HK-2 (cell line): ENCODE results near the gene NEURL1.

Experiments
- DNase-seq: peaks from one replicate; pipeline ENCODE4 v3.0.0-alpha.2; 2018; ENCODE audit not compliant: unreplicated experiment

The NEURL1 gene

DNA sequence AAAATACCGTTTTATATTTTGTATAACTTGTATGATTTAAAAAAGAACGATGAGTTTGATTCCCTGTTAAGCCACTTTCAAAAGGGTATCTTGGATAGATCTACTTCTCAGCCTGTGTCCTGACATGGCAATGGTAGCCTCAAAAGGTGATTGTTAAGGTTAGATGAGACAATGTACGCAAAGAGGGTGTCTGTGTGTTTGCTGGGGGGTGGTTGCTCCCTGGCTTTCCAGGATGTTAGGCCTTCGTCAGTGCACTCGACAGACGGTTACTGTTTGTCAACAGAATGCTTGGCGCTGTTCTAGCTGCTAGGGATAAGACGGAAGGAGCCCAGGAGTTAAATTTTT lies 90.3 kb downstream of the NEURL1 start:
- no peak for DNase-seq

DNA sequence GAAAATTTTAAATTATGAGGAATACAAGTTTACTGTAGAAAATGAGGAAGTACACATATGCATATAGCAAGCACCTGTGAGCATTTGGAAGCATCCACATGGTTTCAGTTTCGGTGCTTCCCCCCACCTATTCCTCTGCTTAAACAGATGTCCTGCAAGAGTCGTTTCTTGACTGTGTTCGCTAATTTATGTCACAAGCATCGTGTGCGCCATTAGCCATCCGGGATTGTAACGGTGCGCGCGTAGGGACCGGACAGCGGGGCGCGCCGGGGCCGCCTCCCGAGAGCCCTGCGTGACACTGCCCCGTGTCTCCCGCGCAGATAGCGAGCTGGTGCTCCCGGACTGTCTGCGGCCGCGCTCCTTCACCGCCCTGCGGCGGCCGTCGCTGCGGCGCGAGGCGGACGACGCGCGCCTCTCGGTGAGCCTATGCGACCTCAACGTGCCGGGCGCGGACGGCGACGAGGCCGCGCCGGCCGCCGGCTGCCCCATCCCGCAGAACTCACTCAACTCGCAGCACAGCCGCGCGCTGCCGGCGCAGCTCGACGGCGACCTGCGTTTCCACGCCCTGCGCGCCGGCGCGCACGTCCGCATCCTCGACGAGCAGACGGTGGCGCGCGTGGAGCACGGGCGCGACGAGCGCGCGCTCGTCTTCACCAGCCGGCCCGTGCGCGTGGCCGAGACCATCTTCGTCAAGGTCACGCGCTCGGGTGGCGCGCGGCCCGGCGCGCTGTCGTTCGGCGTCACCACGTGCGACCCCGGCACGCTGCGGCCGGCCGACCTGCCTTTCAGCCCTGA lies 90.9 kb downstream of the NEURL1 start:
- DNase-seq, result no peak

DNA sequence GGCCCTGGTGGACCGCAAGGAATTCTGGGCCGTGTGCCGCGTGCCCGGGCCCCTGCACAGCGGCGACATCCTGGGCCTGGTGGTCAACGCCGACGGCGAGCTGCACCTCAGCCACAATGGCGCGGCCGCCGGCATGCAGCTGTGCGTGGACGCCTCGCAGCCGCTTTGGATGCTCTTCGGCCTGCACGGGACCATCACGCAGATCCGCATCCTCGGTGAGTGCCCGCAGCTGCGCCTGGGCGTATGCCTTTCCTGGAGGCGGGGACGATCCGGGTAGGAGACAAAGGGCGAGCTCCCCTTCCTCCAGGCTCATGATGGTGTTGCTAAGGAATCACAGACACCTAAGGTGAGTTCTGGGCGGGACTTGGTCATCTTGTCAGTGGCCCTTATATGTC lies 91.5 kb downstream of the NEURL1 start:
- no peak for DNase-seq

DNA sequence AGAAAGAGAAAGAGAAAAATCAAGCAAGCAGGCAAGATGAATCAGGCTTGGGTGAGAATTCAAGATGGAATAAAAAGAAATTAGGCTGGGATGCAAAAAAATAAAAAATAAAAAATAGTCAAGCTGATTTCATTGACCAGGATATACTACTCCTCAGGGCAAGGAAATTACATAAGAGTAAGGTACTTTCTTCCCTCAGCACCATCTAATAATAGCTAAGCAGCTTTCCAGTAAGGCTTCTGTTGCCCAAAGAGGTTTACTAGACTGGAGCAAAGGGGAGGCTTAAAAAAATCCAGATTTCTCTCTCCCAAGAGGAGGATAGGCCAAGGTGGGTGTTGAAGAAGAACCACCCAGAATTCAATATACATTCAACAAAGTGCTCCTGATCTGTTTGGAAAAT lies 93.6 kb downstream of the NEURL1 start:
- DNase-seq, result no peak

DNA sequence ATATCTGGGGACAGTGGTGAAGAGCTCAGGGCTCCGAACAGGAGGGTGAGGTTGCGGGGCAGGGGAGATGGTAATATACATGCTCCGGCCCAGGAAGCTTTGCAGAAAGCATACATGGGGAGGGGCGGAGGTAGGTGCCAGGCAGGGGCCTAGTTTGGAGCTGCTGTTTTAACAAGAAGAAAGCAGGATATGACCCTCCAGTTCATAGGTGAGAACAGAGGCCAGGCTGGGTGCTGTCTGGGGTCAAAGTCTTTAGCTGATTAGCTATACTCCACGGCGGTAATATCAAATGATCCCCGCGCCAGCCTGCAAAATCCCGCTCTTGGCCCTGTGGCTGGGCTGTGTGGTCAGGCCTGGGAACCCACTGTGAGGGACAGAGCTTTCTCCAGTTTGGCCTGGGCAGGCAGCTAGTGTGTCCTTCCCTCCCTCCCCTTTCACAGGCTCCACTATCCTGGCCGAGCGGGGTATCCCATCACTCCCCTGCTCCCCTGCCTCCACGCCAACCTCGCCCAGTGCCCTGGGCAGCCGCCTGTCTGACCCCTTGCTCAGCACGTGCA lies 95.6 kb downstream of the NEURL1 start:
- no peak for DNase-seq

DNA sequence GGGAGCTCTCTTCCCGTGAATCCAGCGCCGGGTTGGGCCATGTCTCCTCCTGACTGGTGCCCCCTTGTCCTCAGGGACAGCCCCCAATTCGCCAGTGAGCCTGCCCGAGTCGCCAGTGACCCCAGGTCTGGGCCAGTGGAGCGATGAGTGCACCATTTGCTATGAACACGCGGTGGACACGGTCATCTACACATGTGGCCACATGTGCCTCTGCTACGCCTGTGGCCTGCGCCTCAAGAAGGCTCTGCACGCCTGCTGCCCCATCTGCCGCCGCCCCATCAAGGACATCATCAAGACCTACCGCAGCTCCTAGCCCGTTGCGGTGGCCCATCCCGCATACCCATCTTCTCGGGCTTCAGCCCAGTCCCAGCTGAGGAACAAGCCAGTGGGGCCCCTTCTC lies 96.6 kb downstream of the NEURL1 start:
- DNase-seq, result no peak

DNA sequence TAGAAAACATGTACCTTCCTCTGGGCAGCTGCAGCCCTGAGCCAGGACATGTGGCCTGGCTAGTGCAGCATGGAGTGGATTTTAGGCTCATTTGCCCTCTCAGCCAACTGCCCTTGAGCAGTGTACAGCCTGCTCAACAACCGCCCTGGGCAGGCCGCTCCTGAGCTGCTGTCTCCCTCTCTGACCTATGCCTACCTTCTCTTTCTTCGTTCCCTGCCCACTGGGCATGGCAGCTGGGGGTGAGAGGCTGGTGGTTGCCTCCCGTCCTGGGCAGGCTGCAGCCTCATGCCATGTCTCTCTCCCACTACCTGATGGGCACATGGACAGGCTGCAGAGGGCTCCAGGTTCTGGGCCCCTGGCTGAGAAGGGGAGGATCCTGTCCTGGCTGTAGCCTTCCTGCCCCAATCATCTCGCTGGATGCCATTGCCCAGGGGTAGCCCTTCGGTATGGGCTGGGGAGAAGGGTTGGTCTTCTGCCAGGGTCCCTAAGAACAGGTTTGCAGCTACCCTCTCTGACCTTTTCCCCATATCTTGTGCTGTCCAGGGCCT lies 97.3 kb downstream of the NEURL1 start:
- no peak for DNase-seq

DNA sequence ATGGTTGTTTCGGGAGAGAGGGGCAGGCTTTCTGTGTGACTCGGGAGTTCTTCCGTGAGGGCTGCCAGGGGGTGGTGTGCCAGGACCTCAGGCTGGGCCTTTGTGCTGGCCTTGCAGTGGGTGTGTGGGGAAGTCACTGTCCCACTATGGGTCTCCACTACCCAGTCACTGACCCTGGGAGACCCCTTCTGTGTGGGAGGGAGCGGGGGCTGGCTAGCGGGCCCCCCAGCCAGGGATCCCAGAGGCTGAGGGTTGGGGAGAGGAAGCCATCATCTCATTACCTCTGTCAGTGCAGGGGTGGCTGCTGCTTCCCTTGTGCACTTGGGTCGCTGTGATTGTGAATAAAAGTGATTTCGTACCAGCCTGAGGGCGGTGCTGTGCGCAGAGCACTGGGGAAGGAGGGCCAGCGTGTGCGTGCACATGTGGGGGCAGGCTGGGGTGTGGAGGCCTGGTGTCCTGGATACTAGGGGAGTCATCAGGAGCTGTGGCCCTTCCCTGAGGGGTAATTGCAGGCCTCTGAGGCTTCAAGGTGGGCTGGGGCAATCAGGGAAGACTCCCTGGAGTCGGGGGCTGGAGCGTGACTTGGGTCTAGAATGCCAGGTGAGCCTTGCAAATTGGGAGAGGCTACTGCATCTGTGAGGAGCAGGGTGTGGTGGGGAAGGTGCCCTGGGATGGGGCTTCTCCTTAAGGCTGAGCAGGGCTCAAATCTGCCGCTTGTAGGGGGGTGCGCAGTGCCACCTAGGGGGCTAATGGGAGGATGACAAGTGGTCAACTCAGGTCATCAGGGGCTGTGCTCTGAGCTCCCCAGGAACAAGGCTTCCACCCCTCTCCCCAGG lies 98.9 kb downstream of the NEURL1 start:
- peak; percentile 60 for DNase-seq

DNA sequence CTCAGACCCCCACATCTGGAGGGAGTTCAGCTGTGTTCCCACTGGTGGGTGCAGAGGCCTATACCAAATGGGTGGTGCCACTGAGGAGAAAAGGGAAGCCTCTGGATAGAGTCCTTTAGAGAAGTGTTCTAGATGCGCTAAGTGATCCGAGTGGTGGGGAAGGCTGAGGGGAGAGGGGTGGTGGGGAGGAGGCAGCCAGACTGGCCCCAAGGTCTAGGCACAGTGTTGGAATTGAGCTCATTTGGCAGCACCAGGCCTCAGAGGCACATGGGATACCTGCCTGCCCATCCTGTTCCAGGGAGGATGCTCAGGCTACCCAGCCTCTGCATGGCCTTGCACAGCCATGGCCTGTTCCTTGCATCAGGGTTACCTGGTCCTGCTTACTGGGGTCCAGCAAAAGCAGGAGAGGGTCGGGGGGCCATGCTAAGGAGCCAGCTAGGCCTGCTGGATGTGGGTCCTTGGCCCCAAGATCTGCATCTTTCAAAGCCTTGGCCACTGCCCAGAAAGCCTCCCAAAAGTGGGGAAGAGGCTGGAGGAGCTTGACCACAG lies 99.6 kb downstream of the NEURL1 start:
- no peak for DNase-seq

DNA sequence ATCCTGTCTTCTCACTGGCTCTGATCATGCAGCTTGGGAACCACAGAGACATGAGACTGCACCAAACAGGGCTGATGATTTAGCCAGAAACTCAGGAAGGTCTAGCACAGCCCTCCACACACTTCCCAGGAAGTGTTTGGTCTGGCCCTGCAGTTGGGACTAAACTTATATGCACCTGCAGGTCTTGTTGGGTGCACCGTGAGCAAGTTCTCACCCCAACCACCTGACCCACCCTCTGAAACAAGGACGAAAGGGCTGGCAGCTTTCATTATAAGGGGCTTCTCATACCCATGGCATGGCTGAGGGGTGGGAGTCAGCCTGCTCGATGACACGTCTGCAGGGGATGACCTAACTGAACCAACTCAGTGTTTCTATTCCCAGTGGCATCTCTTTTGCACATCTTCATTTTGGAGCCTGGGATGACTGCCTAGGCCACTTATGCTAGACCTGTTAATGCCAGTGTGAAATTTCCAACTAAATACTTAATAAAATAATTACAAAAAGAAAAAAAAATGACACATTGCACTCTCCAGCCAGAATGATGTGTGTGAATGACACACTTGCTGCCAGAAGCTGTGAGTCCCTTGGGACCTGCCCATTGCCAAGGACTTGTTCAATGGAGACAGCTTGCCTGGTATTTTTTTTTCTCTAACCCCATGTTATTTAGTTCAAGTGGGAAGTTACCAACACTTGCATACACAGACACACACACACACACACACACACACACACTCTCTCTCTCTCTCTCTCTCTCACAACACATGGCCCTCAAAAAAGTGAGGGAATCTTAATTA lies 102.6 kb downstream of the NEURL1 start:
- no peak for DNase-seq

DNA sequence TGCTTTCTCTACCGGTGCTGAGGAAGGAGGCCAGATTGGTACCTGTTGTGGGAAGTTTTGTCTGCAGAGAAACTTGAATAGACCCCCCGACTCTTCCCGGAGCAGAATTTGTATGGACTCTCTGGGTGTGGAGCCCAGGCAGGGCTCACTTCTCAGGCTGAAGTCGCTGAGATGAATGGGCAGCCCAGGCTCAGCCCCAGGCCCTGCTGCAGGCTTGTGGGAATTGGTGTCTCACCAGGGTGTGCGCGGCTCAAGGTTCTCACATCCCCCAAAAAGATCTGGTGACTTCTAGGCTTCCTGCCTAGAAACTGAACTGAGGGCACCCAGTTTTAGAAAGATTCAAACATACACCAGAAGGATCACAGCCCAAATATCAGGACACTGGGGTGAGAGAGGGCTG lies 103.5 kb downstream of the NEURL1 start:
- no peak for DNase-seq

DNA sequence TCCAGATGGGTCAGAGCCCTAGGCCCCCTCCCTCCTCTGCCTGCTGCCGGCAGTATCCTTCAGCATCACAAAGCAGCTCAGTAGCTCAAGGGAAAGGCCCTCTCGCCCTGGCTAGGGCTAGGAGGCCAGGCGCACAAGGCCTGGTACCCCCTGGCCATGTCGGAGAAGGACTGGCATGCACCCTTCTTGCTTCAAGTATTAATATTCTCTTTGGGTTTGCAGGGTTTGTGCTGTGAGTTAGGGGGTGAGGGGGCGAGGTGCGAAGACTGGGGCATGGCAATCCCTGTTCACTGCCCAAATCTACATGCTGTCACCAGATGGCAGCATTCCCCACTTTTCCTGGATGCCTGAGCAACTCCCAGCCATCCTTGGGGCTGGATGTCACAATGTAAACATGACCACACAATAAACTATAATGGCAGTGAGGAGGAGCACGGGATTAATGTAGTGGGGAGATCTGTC lies 105.2 kb downstream of the NEURL1 start:
- DNase-seq, result peak; percentile 72

DNA sequence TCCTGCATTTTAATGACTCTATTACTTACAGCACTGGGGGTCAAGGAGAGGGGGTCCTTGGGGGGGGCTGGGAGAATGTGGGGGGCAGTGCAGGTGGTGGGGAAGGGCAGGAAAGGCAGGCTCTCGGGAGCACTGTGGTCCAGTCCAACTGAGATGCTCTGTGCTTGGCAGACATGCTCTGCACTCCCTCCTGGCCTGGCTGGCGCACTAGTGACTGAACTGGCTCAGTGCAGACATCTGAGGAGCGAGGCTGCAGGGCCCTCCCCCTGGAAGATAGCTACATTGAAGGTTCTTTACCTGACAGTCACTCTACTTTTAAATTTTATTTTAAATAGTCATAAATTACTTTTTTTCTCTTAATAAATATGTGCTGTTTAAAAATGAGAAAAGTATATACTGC lies 105.7 kb downstream of the NEURL1 start:
- DNase-seq, result no peak

DNA sequence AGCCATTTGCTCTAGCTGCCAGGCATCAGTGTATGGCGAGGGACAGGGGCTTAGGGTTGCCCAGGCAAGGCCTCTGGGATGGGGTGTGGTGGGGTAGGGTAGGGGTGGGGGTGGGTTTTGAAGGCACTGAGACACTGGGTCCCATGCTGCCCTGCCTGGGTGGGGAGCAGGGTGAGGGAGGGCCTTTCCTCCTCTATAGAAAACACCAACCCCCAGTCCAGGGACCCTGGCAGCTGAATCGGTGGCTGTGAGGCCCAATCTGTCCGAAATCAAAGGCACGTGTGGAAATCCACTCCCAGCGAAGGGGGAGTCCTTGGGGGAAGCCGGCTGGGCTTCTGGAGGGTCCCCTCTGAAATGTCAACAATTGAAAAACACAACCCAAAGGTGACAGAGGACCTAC lies 106.4 kb downstream of the NEURL1 start:
- no peak for DNase-seq

DNA sequence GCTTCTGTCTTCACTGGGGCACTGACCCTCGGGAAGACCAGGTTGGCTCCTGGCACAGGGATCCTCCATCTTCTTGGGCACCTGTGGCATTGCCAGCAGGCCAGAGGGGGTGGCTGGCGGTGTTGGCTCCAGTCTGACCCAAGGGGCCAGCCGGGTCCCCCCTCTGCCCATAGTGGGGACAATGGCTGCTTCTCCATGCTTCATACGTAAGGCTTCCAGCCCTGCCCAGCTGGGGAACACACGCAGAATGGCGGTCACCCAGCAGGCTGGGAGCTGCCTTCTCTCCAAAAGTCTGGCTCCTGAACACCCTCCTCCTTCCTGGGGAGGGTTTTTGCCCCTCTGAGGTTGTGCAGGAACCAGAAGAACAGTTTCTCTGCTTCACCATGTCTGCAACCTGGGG lies 106.8 kb downstream of the NEURL1 start:
- no peak for DNase-seq

DNA sequence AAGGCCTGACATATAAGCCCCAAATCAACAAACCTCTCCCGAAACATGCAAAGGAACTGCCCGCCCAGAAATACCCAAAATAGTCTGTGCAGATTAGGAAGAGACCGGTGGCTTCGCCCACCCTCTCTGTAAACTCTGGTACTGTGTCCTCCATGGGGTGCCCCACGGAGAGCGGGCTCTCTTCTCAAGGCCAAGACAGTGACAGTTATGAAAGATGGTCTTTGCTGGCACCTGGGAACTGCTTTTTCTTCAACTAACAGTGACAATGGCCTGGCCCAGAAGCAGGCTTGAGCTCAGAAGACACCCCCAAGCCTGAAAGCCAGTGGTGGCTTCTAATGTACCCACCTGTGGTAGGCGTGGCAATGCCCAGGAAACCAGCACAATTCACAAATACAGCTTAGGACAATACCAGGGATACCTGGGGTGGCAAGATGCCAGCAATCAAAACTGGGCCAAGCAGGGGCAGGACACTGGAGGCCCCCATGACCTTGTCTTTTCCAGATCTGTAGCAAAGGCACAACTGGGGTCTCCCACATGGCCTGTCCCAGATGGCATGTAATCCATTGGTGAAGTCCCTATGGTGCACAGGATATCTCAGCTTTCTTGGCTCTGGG lies 107.6 kb downstream of the NEURL1 start:
- no peak for DNase-seq

DNA sequence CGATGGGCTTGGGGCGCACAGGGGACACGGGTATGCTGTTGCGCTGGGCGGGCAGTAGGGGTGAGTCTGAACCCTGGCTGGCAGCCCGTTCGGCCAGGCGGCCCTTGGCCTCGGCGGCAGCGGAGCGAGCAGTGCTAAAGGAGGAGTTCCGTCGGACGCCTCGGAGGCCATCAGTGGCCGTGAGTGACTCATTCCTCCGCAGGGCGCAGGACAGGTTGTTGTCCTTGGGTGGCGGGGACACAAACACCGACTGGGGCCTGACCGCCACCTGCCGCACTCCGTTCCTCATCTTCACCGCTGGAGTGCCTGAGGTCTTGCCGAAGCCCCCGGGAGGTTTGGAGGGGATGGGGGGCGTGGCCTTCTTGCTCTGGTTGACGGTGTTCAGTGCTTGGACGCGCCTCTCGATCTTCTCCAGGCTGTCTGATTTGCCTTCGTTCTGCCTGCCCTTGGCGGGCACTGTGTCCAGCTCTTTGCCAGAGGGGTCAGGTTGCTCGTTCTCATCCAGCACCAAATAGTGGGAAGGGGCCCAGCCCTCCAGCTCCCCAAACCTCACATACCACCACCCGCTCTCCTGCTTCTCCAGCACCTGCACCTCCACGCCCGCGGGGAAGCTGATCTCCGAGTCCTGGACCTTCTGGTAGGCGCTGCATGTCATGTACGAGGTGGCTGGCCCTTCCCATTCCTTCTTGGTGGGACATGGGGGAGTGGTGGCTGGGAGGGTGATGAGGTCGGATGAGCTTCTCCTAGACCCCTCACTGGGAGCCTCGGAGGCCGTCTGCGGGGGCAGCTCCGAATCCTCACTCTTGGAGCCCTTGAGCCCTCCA lies 108.7 kb downstream of the NEURL1 start:
- no peak for DNase-seq

DNA sequence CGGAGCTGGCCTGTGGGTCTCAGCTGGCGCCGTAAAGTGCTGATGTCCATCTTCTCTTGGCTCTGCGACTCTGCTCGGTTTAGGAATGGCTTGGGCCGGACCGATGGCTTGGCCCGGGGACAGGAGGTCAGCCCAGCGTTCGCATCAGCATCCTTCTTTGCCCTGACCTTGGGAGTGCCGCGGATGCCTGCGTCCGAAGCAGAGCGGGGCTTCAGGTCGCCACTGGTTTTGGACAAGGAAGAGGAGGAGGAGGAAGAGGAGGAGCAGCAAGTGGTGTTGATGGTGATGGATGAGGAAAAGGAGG lies 109.3 kb downstream of the NEURL1 start:
- no peak for DNase-seq

DNA sequence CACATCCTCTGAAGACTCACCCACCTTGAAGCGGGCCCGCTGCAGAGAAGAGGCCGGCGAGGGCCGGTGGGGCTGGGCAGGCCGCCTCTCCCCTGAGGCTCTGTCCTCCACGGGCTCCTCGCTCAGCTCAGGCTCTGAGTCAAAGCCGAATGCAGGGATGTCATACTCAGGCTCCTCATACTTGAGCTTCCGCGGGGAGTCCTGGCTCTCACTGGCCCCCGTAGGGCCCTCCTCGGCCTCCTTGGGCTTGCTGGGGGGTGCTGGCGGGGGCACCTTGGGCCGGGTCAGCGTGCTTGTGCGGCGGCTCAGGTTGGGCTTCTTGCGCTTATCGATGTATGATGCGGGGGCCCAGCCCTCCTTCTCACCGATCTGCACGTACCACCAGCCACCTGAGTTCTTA lies 109.9 kb downstream of the NEURL1 start:
- no peak for DNase-seq

DNA sequence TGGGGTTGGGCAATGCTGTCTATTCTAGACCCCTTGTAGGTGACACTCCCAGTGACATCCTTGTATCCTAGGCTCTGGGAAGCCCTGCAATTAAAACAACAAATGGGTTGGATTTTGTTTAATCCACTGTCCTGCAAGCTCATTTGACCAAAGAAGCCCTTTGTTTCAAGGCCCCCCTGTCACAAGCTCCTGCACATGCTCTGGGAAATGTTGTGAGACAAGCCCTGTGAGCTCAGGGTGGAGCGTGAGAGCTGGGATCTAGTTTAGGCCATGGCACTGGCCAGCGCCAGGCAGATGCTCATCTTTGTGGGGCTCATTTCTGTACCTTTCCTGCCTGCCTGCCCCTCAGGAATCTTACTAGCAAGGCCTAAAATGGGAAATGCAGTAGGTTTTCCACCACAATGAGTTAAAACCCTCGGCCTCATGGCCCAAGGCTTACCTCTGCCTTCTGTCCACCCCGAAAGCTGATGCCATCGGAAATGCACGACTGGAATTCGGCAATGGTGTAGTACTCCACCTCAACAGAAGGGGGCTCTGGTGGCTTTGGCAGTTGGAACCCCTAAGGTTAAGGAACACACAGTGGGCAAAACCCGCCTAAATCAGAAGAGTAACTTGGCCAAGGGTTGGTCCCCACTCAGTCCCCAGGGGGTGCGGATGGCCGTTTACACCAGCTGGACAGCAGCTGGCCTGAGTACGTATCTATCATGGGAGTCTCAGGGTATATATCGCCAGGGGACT lies 112.0 kb downstream of the NEURL1 start:
- peak; percentile 28 for DNase-seq
